Calu3 (cell line): Measurements from ENCODE around the gene TMEM229B. TPM values are rescaled to one million over a fixed set of nuclear protein-coding genes. Genes with fewer than 3 reads are reported as not detected.

ENCODE experiments used
- BruUV-seq: library from RNA; stranded (reverse); fragments of 400-500 nt; replicated peaks from 2 replicates; lab custom pipeline; 2021; lab: Mats Ljungman, UMichigan
- CTCF ChIA-PET: fragments of 300-600 bp; sonication (Branson Sonifier 250); formaldehyde crosslinking; loops from one replicate; lab custom pipeline; 2022; ENCODE audit warnings: antibody characterized with exemption; lab: Charles Lee
- DNase-seq: peaks from one replicate; pipeline ENCODE4 v3.0.0; 2022
- H3K27ac Mint-ChIP-seq: one replicate; pipeline ENCODE4 v1.8.0; 2022; ENCODE audit warnings: mixed read lengths; ENCODE audit not compliant: unreplicated experiment
- H3K27me3 Mint-ChIP-seq: one replicate; pipeline ENCODE4 v1.8.0; 2022; ENCODE audit warnings: mixed read lengths; ENCODE audit not compliant: unreplicated experiment
- H3K36me3 Mint-ChIP-seq: one replicate; pipeline ENCODE4 v1.8.0; 2022; ENCODE audit warnings: mild to moderate bottlenecking, moderate library complexity, mixed read lengths; ENCODE audit not compliant: insufficient read depth, unreplicated experiment
- H3K4me1 Mint-ChIP-seq: one replicate; pipeline ENCODE4 v1.8.0; 2022; ENCODE audit warnings: mild to moderate bottlenecking, low read depth, mixed read lengths; ENCODE audit not compliant: unreplicated experiment
- H3K4me3 Mint-ChIP-seq: one replicate; pipeline ENCODE4 v1.8.0; 2022; ENCODE audit warnings: mild to moderate bottlenecking, low read depth, moderate library complexity, mixed read lengths; ENCODE audit not compliant: unreplicated experiment
- H3K9me3 Mint-ChIP-seq: one replicate; pipeline ENCODE4 v1.8.0; 2022; ENCODE audit warnings: low read depth, mixed read lengths; ENCODE audit not compliant: unreplicated experiment
- CTCF ChIP-seq: fragments of 200-600 bp; IDR thresholded peaks from one replicate; pipeline ENCODE4 v1.8.0; 2022; ENCODE audit warnings: antibody characterized with exemption; ENCODE audit not compliant: unreplicated experiment
- intact Hi-C: fragments of 100-400 bp; cut with micrococcal nuclease; formaldehyde crosslinking; loops from one replicate; pipeline ENCODE4 v1.10.0; 2022; ENCODE audit not compliant: unreplicated experiment
- total RNA-seq: library from RNA; stranded (reverse); gene quantifications from 2 replicates; pipeline ENCODE4 v1.2.3, GENCODE V29; 2022

The TMEM229B gene
- total RNA-seq, 1 experiment from 2014 or later, result 0.76 TPM

GRCh38 chr14:67487332-67487731 lies 1.2 kb downstream of the TMEM229B start:
- no peaks in the 10 kb centered on the region for H3K36me3 Mint-ChIP-seq
- no peak overlapping the region for H3K4me3 Mint-ChIP-seq
- TF ChIP-seq CTCF, result no peak
- no peak overlapping the region for H3K27ac Mint-ChIP-seq
- peaks cover 13% of the 10 kb centered on the region for H3K27me3 Mint-ChIP-seq
- H3K4me1 Mint-ChIP-seq, result no peaks in the 10 kb centered on the region
- intact Hi-C loops, result no loop called here
- no peaks in the 10 kb centered on the region for H3K9me3 Mint-ChIP-seq
- CTCF ChIA-PET, result no interaction called here
- BruUV-seq, result no TSS peak
- DNase-seq, result no peak

GRCh38 chr14:67486890-67487289 lies 1.6 kb downstream of the TMEM229B start:
- H3K36me3 Mint-ChIP-seq, result no peaks in the 10 kb centered on the region
- intact Hi-C loops, result no loop called here
- no peak for DNase-seq
- H3K9me3 Mint-ChIP-seq, result no peaks in the 10 kb centered on the region
- no peak for TF ChIP-seq CTCF
- no peak overlapping the region for H3K27ac Mint-ChIP-seq
- no peak overlapping the region for H3K4me3 Mint-ChIP-seq
- no TSS peak for BruUV-seq
- CTCF ChIA-PET, result no interaction called here
- H3K4me1 Mint-ChIP-seq, result no peaks in the 10 kb centered on the region
- peaks cover 9% of the 10 kb centered on the region for H3K27me3 Mint-ChIP-seq

GRCh38 chr14:67485501-67486095 lies 2.9 kb downstream of the TMEM229B start:
- Mint-ChIP-seq H3K4me1 (no peaks in the 10 kb centered on the region), H3K4me3 (no peak overlapping the region), H3K9me3 (no peaks in the 10 kb centered on the region), H3K27ac (no peak overlapping the region), H3K27me3 (peaks cover 14% of the 10 kb centered on the region), H3K36me3 (no peaks in the 10 kb centered on the region)
- TF ChIP-seq CTCF, result no peak
- intact Hi-C loops, result no loop called here
- CTCF ChIA-PET, result no interaction called here
- DNase-seq, result no peak
- BruUV-seq, result no TSS peak

GRCh38 chr14:67483579-67484285 lies 4.8 kb downstream of the TMEM229B start:
- Mint-ChIP-seq H3K9me3 (no peaks in the 10 kb centered on the region), H3K27ac (no peak overlapping the region), H3K4me1 (no peaks in the 10 kb centered on the region), H3K4me3 (no peak overlapping the region), H3K36me3 (no peaks in the 10 kb centered on the region), H3K27me3 (peaks cover 23% of the 10 kb centered on the region)
- DNase-seq, result no peak
- no peak for TF ChIP-seq CTCF
- BruUV-seq, result no TSS peak
- CTCF ChIA-PET, result interaction anchor here (0.7 kb wide), 1 partner anchor 42 kb away, joined by 3 read pairs; no protein-coding TSS in a partner anchor
- intact Hi-C loops, result no loop called here
